A673 (cell line): Measurements from ENCODE around the gene COL5A1.

ENCODE experiments used
- EZH2 ChIP-seq: fragments of 200-600 bp; sonication (generic); IDR thresholded peaks from 2 replicates; pipeline ENCODE4 v1.6.1; 2017; ENCODE audit warnings: borderline replicate concordance, low read depth, mild to moderate bottlenecking, mixed read lengths, antibody characterized with exemption, low read length; ENCODE audit not compliant: poor library complexity, severe bottlenecking
- TF ChIP-seq, protein P1 (sequence below): fragments of 300-800, 200-600 bp; sonication (generic); conservative IDR thresholded peaks from 2 replicates; pipeline ENCODE4 v1.5.1; 2017; ENCODE audit warnings: low read depth, mild to moderate bottlenecking, antibody characterized with exemption, low read length, moderate library complexity, mixed read lengths

DNA sequence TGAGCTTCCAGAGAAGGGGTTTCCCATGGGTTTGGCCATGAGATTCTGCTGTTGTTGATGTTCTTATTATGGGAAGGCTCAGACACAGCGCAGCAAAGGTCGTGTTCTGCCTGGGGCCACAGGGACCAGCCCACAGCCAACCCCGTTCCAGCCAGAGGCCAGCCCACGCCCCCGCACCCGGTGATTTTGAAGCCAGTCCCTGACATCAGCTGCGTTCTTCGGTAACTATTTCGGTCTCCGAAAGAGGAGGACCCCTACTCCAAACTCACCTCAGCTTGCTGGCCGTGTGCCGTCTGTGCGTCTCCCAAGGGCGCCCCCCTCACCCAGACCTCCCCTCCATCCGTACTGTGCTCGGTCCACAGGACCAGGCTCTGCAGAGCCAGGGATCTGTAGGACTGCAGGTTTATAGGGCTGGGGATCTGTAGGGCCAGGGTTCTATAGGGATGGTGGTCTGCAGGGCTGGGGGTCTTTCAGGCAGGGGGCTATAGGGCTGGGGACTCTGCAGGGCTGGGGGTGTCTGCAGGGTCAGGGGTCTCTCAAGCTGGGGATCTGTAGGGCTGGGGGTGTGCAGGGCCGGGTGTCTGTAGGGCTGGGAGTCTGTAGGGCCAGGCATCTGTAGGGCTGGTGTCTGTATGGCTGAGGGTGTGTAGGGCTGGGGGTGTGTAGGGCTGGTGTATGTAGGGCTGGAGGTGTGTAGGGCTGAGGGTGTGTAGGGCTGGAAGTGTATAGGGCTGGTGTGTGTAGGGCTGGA lies 11.8 kb downstream of the COL5A1 start:
- TF ChIP-seq, protein P1, sequence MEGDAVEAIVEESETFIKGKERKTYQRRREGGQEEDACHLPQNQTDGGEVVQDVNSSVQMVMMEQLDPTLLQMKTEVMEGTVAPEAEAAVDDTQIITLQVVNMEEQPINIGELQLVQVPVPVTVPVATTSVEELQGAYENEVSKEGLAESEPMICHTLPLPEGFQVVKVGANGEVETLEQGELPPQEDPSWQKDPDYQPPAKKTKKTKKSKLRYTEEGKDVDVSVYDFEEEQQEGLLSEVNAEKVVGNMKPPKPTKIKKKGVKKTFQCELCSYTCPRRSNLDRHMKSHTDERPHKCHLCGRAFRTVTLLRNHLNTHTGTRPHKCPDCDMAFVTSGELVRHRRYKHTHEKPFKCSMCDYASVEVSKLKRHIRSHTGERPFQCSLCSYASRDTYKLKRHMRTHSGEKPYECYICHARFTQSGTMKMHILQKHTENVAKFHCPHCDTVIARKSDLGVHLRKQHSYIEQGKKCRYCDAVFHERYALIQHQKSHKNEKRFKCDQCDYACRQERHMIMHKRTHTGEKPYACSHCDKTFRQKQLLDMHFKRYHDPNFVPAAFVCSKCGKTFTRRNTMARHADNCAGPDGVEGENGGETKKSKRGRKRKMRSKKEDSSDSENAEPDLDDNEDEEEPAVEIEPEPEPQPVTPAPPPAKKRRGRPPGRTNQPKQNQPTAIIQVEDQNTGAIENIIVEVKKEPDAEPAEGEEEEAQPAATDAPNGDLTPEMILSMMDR = no peak
- TF ChIP-seq EZH2 = no peak
